ENCODE measurements around the gene BCR.

The BCR gene

GRCh38 chr22:23206915-23207314 lies 26.6 kb downstream of the BCR start:
- TF ChIP-seq CTCF (IDR thresholded peaks at IDR 0.05; ENCODE audit: low read depth, low read length, missing control alignments): no peak
- DNase-seq (ENCODE audit: low read depth): no peak
- no peak overlapping the region for H3K4me3 ChIP-seq (ENCODE audit: low read depth, low read length)
- in situ Hi-C loops (cut with HindIII; ENCODE audit: low sequenced_read_pairs): no loop called here

- H3K4me3 ChIP-seq (ENCODE audit: low read depth, low read length): no peak overlapping the region
- TF ChIP-seq CTCF (IDR thresholded peaks at IDR 0.05; ENCODE audit: low read depth, low read length, missing control alignments): no peak
- in situ Hi-C loops (cut with HindIII; ENCODE audit: low sequenced_read_pairs): no loop called here
- no peak for DNase-seq (ENCODE audit: low read depth)
These were observed 27.6 kb downstream of the BCR start for GRCh38 chr22:23207729-23208393.

GRCh38 chr22:23210428-23211170 lies 30.3 kb downstream of the BCR start:
- no peak overlapping the region for H3K4me3 ChIP-seq (ENCODE audit: low read depth, low read length)
- in situ Hi-C loops (cut with HindIII; ENCODE audit: low sequenced_read_pairs): no loop called here
- no peak for TF ChIP-seq CTCF (IDR thresholded peaks at IDR 0.05; ENCODE audit: low read depth, low read length, missing control alignments)
- DNase-seq (ENCODE audit: low read depth): no peak

GRCh38 chr22:23211622-23212021 lies 31.3 kb downstream of the BCR start:
- no peak overlapping the region for H3K4me3 ChIP-seq (ENCODE audit: low read depth, low read length)
- in situ Hi-C loops (cut with HindIII; ENCODE audit: low sequenced_read_pairs): no loop called here
- no peak for TF ChIP-seq CTCF (IDR thresholded peaks at IDR 0.05; ENCODE audit: low read depth, low read length, missing control alignments)
- no peak for DNase-seq (ENCODE audit: low read depth)

GRCh38 chr22:23212061-23213021 lies 32.0 kb downstream of the BCR start:
- TF ChIP-seq CTCF (IDR thresholded peaks at IDR 0.05; ENCODE audit: low read depth, low read length, missing control alignments): no peak
- no peak for DNase-seq (ENCODE audit: low read depth)
- in situ Hi-C loops (cut with HindIII; ENCODE audit: low sequenced_read_pairs): no loop called here
- no peak overlapping the region for H3K4me3 ChIP-seq (ENCODE audit: low read depth, low read length)

GRCh38 chr22:23213022-23213555 lies 32.8 kb downstream of the BCR start:
- TF ChIP-seq CTCF (IDR thresholded peaks at IDR 0.05; ENCODE audit: low read depth, low read length, missing control alignments): no peak
- H3K4me3 ChIP-seq (ENCODE audit: low read depth, low read length): no peak overlapping the region
- in situ Hi-C loops (cut with HindIII; ENCODE audit: low sequenced_read_pairs): no loop called here
- no peak for DNase-seq (ENCODE audit: low read depth)

All from astrocyte of the cerebellum (primary cell).